ENCODE data around the gene WDFY1. TPM values are rescaled to one million over a fixed set of nuclear protein-coding genes. Genes with fewer than 3 reads are reported as not detected.

Gene WDFY1
- total and polyA plus RNA-seq, 9 of the 15 experiments (the other 6 are each of a cell fraction or from before 2014, with no cell fraction given), result 5.4 to 27.6 (median 17.5) TPM

DNA sequence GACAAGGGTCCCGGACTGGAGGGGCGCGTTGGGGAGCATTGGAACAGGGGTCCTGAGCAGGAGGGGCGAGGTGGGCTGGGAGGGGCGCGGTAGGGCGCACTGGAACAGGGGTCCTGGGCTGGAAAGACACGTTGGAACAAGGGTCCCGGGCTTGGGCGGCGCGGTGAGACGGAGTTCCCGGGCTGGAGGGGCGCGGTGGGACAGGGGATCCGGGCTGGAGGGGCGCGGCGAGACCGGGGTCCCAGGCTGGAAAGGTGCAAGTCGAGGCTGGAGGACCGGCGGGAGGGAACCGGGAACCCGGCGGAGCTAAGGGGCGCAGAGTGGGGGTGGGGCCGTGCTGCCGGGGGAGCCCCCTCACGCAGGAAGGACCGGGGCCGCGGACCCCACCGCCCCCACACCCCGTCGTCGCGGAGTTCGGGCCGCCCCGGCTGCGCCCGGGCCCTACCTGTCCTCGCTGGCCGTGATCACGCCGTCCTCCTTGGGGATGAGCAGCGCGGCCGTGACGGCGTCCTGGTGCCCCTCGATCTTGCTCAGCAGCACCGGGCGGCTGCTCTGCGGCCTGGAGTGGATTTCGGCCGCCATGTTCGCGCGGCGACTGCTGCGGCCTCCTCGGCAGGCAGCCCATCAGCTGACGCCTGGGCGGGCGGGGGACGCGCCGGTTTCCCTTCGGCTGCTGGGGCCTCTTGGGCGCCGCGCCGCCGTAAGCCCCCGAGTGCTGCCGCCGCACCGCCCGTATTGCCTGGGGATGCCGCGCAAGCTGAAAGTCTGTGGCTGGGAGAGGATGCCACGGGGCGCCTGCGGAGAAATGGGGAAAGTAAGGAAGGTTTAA, at the start of gene WDFY1 (continued):
- TF ChIP-seq, protein P1, sequence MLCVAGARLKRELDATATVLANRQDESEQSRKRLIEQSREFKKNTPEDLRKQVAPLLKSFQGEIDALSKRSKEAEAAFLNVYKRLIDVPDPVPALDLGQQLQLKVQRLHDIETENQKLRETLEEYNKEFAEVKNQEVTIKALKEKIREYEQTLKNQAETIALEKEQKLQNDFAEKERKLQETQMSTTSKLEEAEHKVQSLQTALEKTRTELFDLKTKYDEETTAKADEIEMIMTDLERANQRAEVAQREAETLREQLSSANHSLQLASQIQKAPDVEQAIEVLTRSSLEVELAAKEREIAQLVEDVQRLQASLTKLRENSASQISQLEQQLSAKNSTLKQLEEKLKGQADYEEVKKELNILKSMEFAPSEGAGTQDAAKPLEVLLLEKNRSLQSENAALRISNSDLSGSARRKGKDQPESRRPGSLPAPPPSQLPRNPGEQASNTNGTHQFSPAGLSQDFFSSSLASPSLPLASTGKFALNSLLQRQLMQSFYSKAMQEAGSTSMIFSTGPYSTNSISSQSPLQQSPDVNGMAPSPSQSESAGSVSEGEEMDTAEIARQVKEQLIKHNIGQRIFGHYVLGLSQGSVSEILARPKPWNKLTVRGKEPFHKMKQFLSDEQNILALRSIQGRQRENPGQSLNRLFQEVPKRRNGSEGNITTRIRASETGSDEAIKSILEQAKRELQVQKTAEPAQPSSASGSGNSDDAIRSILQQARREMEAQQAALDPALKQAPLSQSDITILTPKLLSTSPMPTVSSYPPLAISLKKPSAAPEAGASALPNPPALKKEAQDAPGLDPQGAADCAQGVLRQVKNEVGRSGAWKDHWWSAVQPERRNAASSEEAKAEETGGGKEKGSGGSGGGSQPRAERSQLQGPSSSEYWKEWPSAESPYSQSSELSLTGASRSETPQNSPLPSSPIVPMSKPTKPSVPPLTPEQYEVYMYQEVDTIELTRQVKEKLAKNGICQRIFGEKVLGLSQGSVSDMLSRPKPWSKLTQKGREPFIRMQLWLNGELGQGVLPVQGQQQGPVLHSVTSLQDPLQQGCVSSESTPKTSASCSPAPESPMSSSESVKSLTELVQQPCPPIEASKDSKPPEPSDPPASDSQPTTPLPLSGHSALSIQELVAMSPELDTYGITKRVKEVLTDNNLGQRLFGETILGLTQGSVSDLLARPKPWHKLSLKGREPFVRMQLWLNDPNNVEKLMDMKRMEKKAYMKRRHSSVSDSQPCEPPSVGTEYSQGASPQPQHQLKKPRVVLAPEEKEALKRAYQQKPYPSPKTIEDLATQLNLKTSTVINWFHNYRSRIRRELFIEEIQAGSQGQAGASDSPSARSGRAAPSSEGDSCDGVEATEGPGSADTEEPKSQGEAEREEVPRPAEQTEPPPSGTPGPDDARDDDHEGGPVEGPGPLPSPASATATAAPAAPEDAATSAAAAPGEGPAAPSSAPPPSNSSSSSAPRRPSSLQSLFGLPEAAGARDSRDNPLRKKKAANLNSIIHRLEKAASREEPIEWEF (CRISPR knock-in tag; IDR thresholded peaks at IDR 0.05), result no peak
- TF ChIP-seq ATF1 (CRISPR knock-in tag; IDR thresholded peaks at IDR 0.05) (no peak), ATF1 (tag; IDR thresholded peaks at IDR 0.05) (peak; percentile 43; the same call in 1 of the 2 replicates), RBBP5 (IDR thresholded peaks at IDR 0.05; ENCODE audit: borderline replicate concordance, insufficient read depth, low read length, poor library complexity, severe bottlenecking) (peak; percentile 64), MTF1 (CRISPR knock-in tag; IDR thresholded peaks at IDR 0.05; ENCODE audit: borderline replicate concordance) (no peak), SMARCB1 (IDR thresholded peaks at IDR 0.05; ENCODE audit: insufficient read length, low read depth) (no peak), HMBOX1 (IDR thresholded peaks at IDR 0.05) (no peak), SP1 (CRISPR knock-in tag; IDR thresholded peaks at IDR 0.05) (0 out of 2 replicates have a peak, but pooled peaks have one; percentile 42), RBM14 (IDR thresholded peaks at IDR 0.05; ENCODE audit: borderline replicate concordance, insufficient read depth, low read depth, low read length) (no peak), ZNF239 (CRISPR knock-in tag; IDR thresholded peaks at IDR 0.05) (no peak), KHSRP (IDR thresholded peaks at IDR 0.05) (no peak), ZKSCAN3 (CRISPR knock-in tag; IDR thresholded peaks at IDR 0.05) (no peak)

All from K562 (cell line).